Measurements from ENCODE around the gene ROBO3. TPM values are rescaled to one million over a fixed set of nuclear protein-coding genes. Genes with fewer than 3 reads are reported as not detected.

Gene ROBO3
- total RNA-seq, 1 donor from 2014 or later = 10.9 TPM

DNA sequence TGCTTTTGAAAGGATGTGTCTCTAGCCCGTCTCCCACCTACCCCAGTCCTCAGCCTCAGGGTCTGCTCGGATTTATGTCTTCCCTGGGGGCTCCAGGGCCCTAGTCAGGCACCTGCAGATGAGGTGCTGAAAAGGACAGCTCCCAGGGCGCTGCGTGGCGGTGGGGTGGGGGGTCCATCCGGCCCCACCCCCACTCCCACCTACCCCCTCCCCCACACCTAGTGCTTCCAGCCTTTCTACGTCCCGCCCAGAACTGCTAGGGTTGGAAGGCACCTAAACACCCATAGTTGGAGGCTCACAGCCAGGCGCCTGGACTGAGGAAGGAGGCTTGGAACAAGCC, 1.4 kb upstream of the ROBO3 start:
- Mint-ChIP-seq H3K27me3 (ENCODE audit: low read depth) (peaks cover 75% of the 10 kb centered on the region), H3K4me3 (ENCODE audit: unreplicated experiment) (peak overlapping the region; percentile 64), H3K9me3 (ENCODE audit: low read depth) (no peaks in the 10 kb centered on the region), H3K36me3 (ENCODE audit: low read depth) (no peaks in the 10 kb centered on the region), H3K27ac (ENCODE audit: unreplicated experiment) (no peak overlapping the region), H3K4me1 (ENCODE audit: low read depth) (peaks cover 28% of the 10 kb centered on the region)
- DNase-seq (ENCODE audit: low spot score) = no peak
- TF ChIP-seq, protein P1, sequence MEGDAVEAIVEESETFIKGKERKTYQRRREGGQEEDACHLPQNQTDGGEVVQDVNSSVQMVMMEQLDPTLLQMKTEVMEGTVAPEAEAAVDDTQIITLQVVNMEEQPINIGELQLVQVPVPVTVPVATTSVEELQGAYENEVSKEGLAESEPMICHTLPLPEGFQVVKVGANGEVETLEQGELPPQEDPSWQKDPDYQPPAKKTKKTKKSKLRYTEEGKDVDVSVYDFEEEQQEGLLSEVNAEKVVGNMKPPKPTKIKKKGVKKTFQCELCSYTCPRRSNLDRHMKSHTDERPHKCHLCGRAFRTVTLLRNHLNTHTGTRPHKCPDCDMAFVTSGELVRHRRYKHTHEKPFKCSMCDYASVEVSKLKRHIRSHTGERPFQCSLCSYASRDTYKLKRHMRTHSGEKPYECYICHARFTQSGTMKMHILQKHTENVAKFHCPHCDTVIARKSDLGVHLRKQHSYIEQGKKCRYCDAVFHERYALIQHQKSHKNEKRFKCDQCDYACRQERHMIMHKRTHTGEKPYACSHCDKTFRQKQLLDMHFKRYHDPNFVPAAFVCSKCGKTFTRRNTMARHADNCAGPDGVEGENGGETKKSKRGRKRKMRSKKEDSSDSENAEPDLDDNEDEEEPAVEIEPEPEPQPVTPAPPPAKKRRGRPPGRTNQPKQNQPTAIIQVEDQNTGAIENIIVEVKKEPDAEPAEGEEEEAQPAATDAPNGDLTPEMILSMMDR (IDR thresholded peaks at IDR 0.05) = no peak

DNA sequence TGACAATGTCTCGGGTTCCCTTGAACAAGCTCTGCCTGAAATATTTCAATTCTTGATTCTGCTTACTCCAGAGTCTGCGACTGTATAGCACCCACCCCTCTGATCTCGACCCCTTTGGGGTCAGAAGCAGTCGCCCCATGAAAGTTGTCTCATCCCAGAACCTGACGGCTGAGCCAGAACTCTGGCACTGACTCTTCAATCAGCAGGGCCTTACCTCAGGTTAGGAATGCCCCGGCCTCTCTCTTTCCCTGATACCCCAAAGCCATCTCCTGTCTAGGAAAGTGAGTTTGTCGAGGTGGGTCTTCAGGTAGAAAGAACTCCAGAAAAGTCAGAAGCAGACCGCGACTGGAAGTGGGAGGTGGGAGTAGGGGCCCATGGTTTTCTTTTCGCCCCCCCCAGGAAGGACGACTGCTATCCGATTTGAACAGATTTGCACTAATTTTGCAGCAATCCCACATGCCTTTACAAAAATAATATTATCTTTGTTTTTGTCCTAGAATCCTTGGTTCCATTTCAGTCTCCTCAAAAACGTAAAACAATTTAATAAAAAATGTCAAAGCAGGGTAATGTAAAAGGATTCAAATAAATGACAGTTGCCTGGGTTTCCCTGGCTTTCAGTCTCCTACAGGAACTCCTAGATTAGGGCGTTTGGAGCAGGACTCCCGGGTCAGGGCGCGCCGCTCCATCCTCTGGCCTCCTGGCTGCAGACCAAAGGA, 898 bp upstream of the ROBO3 start:
- Mint-ChIP-seq H3K4me3 (ENCODE audit: unreplicated experiment) (no peak overlapping the region), H3K4me1 (ENCODE audit: low read depth) (peaks cover 28% of the 10 kb centered on the region), H3K9me3 (ENCODE audit: low read depth) (no peaks in the 10 kb centered on the region), H3K36me3 (ENCODE audit: low read depth) (no peaks in the 10 kb centered on the region), H3K27ac (ENCODE audit: unreplicated experiment) (no peak overlapping the region), H3K27me3 (ENCODE audit: low read depth) (peaks cover 80% of the 10 kb centered on the region)
- TF ChIP-seq, protein P1 (IDR thresholded peaks at IDR 0.05) = no peak
- no peak for DNase-seq (ENCODE audit: low spot score)

DNA sequence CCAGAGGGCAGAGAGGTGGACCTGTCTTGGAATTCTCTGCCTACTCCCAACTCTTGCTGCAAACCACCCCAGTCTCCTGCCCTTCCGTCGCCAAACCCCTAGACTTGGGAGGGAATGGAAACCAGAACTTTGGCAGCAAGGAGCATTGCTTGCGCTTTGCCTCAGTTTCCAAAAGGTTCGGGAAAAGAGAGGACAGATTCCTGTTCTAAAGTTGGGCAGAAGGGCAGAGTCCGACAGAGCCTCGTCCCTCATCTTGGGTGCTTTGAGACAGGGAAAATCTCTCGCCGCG, 396 bp upstream of the ROBO3 start:
- TF ChIP-seq, protein P1 (IDR thresholded peaks at IDR 0.05) = no peak
- DNase-seq (ENCODE audit: low spot score) = no peak
- peaks cover 28% of the 10 kb centered on the region for H3K4me1 Mint-ChIP-seq (ENCODE audit: low read depth)
- peaks cover 82% of the 10 kb centered on the region for H3K27me3 Mint-ChIP-seq (ENCODE audit: low read depth)
- H3K9me3 Mint-ChIP-seq (ENCODE audit: low read depth) = no peaks in the 10 kb centered on the region
- peak overlapping the region; percentile 22 for H3K4me3 Mint-ChIP-seq (ENCODE audit: unreplicated experiment)
- H3K36me3 Mint-ChIP-seq (ENCODE audit: low read depth) = no peaks in the 10 kb centered on the region
- no peak overlapping the region for H3K27ac Mint-ChIP-seq (ENCODE audit: unreplicated experiment)

DNA sequence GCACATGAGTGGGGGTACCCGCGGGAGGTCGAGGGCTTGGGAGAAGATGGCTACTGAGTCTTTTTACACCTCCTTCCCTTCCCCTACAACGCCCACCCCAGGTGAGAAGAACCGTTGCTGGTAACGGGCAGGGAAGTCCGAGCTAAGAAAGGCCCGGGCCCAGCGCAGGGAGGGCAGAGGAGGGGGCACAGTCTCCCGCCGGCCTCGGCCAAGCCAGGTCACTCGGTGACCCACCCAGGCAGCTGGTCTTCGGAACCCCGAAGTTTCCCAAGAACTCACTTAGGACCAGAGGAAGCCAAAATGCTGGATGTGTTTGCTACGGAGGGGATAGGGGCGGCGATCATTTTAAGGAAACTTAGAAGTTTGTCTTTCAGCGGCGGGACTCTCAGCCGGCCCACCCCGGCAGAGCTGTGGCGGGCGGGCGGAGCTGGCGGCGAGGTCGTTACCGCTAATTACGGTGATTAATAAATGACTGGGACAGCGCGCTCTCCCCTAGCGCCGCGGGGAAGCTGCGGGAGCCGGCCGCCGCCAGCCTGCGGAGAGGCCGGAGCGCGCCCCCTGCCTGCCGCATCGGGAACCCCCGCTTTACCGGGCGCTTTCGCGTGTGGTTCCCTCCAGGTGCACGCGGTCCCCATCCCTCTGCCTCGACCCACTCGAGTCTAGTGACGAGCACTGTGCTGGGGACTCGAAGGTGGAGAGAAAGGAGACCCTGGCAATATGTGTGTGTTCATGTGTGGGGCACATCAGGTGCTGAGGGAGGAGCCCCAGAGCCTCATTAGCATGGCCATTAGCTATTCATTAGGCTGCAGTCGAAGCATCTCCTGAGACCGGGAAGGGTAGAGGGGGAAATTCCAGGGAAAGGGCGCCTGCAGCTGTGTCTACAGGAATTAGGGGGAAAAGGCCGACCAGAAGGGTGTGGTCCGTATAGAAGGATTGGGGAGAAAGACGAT, 945 bp downstream of the ROBO3 start:
- H3K9me3 Mint-ChIP-seq (ENCODE audit: low read depth) = no peaks in the 10 kb centered on the region
- peaks cover 88% of the 10 kb centered on the region for H3K27me3 Mint-ChIP-seq (ENCODE audit: low read depth)
- peak overlapping the region; percentile 63 for H3K4me3 Mint-ChIP-seq (ENCODE audit: unreplicated experiment)
- peaks cover 3% of the 10 kb centered on the region for H3K36me3 Mint-ChIP-seq (ENCODE audit: low read depth)
- H3K27ac Mint-ChIP-seq (ENCODE audit: unreplicated experiment) = no peak overlapping the region
- no peak for DNase-seq (ENCODE audit: low spot score)
- H3K4me1 Mint-ChIP-seq (ENCODE audit: low read depth) = peaks cover 28% of the 10 kb centered on the region
- TF ChIP-seq, protein P1 (IDR thresholded peaks at IDR 0.05) = peak; percentile 95

DNA sequence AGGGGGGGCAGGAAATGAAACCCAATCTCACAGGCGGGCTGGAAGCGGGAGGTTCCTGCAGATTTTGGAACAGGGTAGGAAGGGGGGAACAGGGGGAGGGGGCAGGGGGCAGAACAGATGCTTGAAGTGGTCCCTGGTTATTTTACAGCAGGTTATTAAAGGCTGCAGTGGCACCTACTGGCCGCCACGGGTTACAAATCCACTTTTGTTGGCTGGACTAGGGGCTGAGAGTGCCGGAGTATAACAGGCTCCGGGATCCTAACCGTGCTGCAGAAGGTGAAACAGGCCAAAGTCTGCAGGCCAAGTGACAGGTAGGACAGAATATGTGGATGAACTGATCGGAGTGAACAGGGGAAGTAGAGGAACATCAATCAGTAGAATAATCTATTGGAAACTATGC, 2.5 kb downstream of the ROBO3 start:
- H3K4me1 Mint-ChIP-seq (ENCODE audit: low read depth) = peaks cover 28% of the 10 kb centered on the region
- TF ChIP-seq, protein P1 (IDR thresholded peaks at IDR 0.05) = peak; percentile 79
- peaks cover 92% of the 10 kb centered on the region for H3K27me3 Mint-ChIP-seq (ENCODE audit: low read depth)
- peaks cover 3% of the 10 kb centered on the region for H3K36me3 Mint-ChIP-seq (ENCODE audit: low read depth)
- no peak overlapping the region for H3K4me3 Mint-ChIP-seq (ENCODE audit: unreplicated experiment)
- H3K9me3 Mint-ChIP-seq (ENCODE audit: low read depth) = no peaks in the 10 kb centered on the region
- DNase-seq (ENCODE audit: low spot score) = no peak
- H3K27ac Mint-ChIP-seq (ENCODE audit: unreplicated experiment) = no peak overlapping the region
